Body of pancreas (tissue), 4 donors: ENCODE data around the gene LRPPRC. TPM values are rescaled to one million over a fixed set of nuclear protein-coding genes. Genes with fewer than 3 reads are reported as not detected.
"Not testable (repeated sequence)": the region's sequence is repeated elsewhere in the genome, so short reads cannot be mapped to it uniquely, and the experiment has no call there.

Source experiments
- ATAC-seq: fragments of 150-250 bp; one replicate; pipeline ENCODE4 v1.9.1; 2016
- DNase-seq, 4 donors: peaks; one replicate each; pipeline ENCODE4 v3.0.0-alpha.2; 2019
- H3K27ac ChIP-seq, 4 donors: fragments of 200-600 bp; sonication (generic); 1 replicate in 3 of 4; 2 replicates in 1 of 4; pipeline versions ENCODE4 v1.5.1 to v1.6.1; 2016 to 2019; ENCODE audit warnings: mild to moderate bottlenecking in 1 of 4, mixed read lengths in 1 of 4, moderate library complexity in 1 of 4
- H3K27me3 ChIP-seq, 2 donors: fragments of 200-600 bp; sonication (generic); one replicate each; pipeline ENCODE4 v1.6.0; 2016; ENCODE audit warnings: mild to moderate bottlenecking in 1 of 2
- H3K36me3 ChIP-seq, 2 donors: fragments of 200-600 bp; sonication (generic); replicated peaks in 1 of 2; 2 replicates each; pipeline ENCODE4 v1.5.1; 2016; ENCODE audit warnings: low read depth in 2 of 2; ENCODE audit not compliant: insufficient read depth in 1 of 2
- H3K4me1 ChIP-seq: fragments of 200-600 bp; sonication (generic); one replicate; pipeline ENCODE4 v1.6.0; 2016
- H3K4me3 ChIP-seq, 2 donors: fragments of 200-600 bp; sonication (generic); 1 replicate in 1 of 2; 2 replicates in 1 of 2; pipeline ENCODE4 v1.5.1; 2016 to 2019
- H3K9me3 ChIP-seq, 3 donors: fragments of 200-600 bp; sonication (generic); 1 replicate in 2 of 3; 2 replicates in 1 of 3; pipeline ENCODE4 v1.5.1; 2016
- CTCF ChIP-seq, 7 experiments: fragments of 450-650 bp in 4 of 7; fragments of 200-600 bp in 3 of 7; sonication (generic) in 3 of 7; IDR thresholded peaks; one replicate each; pipeline ENCODE4 v1.5.1; 2016 to 2019; ENCODE audit warnings: antibody characterized with exemption in 7 of 7
- POLR2A ChIP-seq, 3 donors: fragments of 450-650 bp; IDR thresholded peaks; one replicate each; pipeline ENCODE4 v1.6.1; 2016; ENCODE audit warnings: antibody characterized with exemption in 3 of 3, mild to moderate bottlenecking in 2 of 3
- WGBS, 2 donors: methylation state at CpG; one replicate each; pipeline ENCODE4 v1.1.5; 2017; 5-methylcytosine and 5-hydroxymethylcytosine counted together
- intact Hi-C: fragments of 100-400 bp; cut with DNase I; formaldehyde crosslinking; loops from one replicate; pipeline ENCODE4 v1.15.1; 2023
- total RNA-seq, 2 donors: library from RNA; depleted of rRNA; stranded (reverse); fragments of >200 nt; gene quantifications; one replicate each; pipeline ENCODE4 v1.1.0, GENCODE V29; 2016

The LRPPRC gene
- total RNA-seq, 2 donors from 2014 or later: 33.5 to 50.8 TPM

- intact Hi-C loops: no loop called here
- WGBS, 2 donors: 70 to 77% methylated on average over 6 of the region's 6 CpGs
Measured at GRCh38 chr2:44038277-44038676, 42.5 kb upstream of the LRPPRC start.

GRCh38 chr2:44037221-44037620, 41.4 kb upstream of the LRPPRC start:
- Histone ChIP-seq H3K27me3 (no peaks in the 10 kb centered on the region), H3K4me3 (no peak overlapping the region), H3K36me3 (no peaks in the 10 kb centered on the region), H3K4me1 (peaks cover 3% of the 10 kb centered on the region), H3K9me3 (no peaks in the 10 kb centered on the region), H3K27ac (no peak overlapping the region)
- ATAC-seq: no peak
- intact Hi-C loops: no loop called here
- TF ChIP-seq CTCF (IDR thresholded peaks at IDR 0.05) (no peak), POLR2A (IDR thresholded peaks at IDR 0.05) (no peak)
- WGBS, 2 donors: 67 to 87% methylated on average over 2 of the region's 2 CpGs
- no peak for DNase-seq

More at GRCh38 chr2:44038277-44038676, 42.5 kb upstream of the LRPPRC start:
- Histone ChIP-seq H3K27me3 (no peaks in the 10 kb centered on the region), H3K4me1 (peaks cover 11% of the 10 kb centered on the region), H3K4me3 (no peak overlapping the region), H3K36me3 (no peaks in the 10 kb centered on the region), H3K27ac (no peak overlapping the region), H3K9me3 (no peaks in the 10 kb centered on the region)
- TF ChIP-seq CTCF (IDR thresholded peaks at IDR 0.05): no peak
- TF ChIP-seq POLR2A (IDR thresholded peaks at IDR 0.05): no peak
- no peak for DNase-seq
- no peak for ATAC-seq

GRCh38 chr2:44033947-44034346, 38.2 kb upstream of the LRPPRC start:
- intact Hi-C loops: no loop called here
- ATAC-seq (no peak), DNase-seq (no peak)
- Histone ChIP-seq H3K4me3 (no peak overlapping the region), H3K4me1 (no peaks in the 10 kb centered on the region), H3K27ac (no peak overlapping the region), H3K36me3 (no peaks in the 10 kb centered on the region), H3K9me3 (no peaks in the 10 kb centered on the region), H3K27me3 (no peaks in the 10 kb centered on the region)
- TF ChIP-seq CTCF (IDR thresholded peaks at IDR 0.05) (no peak), POLR2A (IDR thresholded peaks at IDR 0.05) (no peak)

- H3K27me3 ChIP-seq, H3K4me3 ChIP-seq, ATAC-seq, H3K36me3 ChIP-seq, H3K4me1 ChIP-seq, H3K9me3 ChIP-seq, intact Hi-C loops, H3K27ac ChIP-seq, DNase-seq: not testable (repeated sequence)
- 73 to 79% methylated on average over 4 of the region's 4 CpGs for WGBS, 2 donors
Measured at GRCh38 chr2:44027076-44027475, 31.3 kb upstream of the LRPPRC start.

- H3K4me3 ChIP-seq: no peak overlapping the region
- intact Hi-C loops: no loop called here
- no peak overlapping the region for H3K27ac ChIP-seq
- peak; percentile 22 to 56 (median 43) for DNase-seq
- H3K36me3 ChIP-seq: no peaks in the 10 kb centered on the region
- TF ChIP-seq POLR2A (IDR thresholded peaks at IDR 0.05): no peak
- TF ChIP-seq CTCF (IDR thresholded peaks at IDR 0.05): no peak
- 19 to 23% methylated on average over 6 of the region's 6 CpGs for WGBS, 2 donors
- no peak for ATAC-seq
- H3K9me3 ChIP-seq: no peaks in the 10 kb centered on the region
- no peaks in the 10 kb centered on the region for H3K4me1 ChIP-seq
- no peaks in the 10 kb centered on the region for H3K27me3 ChIP-seq
Measured at GRCh38 chr2:44016282-44016681, 20.5 kb upstream of the LRPPRC start.
